H1 (cell line): ENCODE data around the gene GMNN. TPM values are rescaled to one million over a fixed set of nuclear protein-coding genes. Genes with fewer than 3 reads are reported as not detected.

Source experiments
- CTCF ChIA-PET: fragments of 300-600 bp; sonication (Branson Sonifier 250); formaldehyde crosslinking; loops from one replicate; lab custom pipeline; 2021; ENCODE audit not compliant: partially characterized antibody; lab: Charles Lee
- POLR2A ChIA-PET: fragments of 300-600 bp; sonication (Branson Sonifier 250); formaldehyde crosslinking; loops from one replicate; lab custom pipeline; 2021; ENCODE audit warnings: inconsistent platforms; ENCODE audit not compliant: partially characterized antibody; lab: Charles Lee
- DNase-seq, 2 experiments: peaks; one replicate each; pipeline versions ENCODE4 v3.0.0 to v3.0.0-alpha.2; 2010 to 2022; ENCODE audit warnings: low spot score in 2 of 2, low read depth in 1 of 2, mixed read lengths in 1 of 2
- FAIRE-seq: peaks from 2 replicates; lab custom pipeline; 2011; peaks lifted over from hg19 to GRCh38; lab: Jason Lieb, UNC
- H2AFZ ChIP-seq: 2 replicates; pipeline ENCODE4 v1.8.1; 2012; ENCODE audit warnings: low read length, inconsistent platforms
- H2AK5ac ChIP-seq: 2 replicates; pipeline ENCODE4 v1.6.1; 2013; ENCODE audit warnings: low read depth, low read length
- H2BK120ac ChIP-seq: replicated peaks from 2 replicates; pipeline ENCODE3; 2013; ENCODE audit warnings: low read depth, low read length, inconsistent platforms
- H2BK12ac ChIP-seq: 2 replicates; pipeline ENCODE4 v1.6.1; 2013; ENCODE audit warnings: low read depth, low read length
- H2BK15ac ChIP-seq: 2 replicates; pipeline ENCODE4 v1.6.1; 2013; ENCODE audit warnings: low read length
- H2BK20ac ChIP-seq: 2 replicates; pipeline ENCODE4 v1.6.1; 2013; ENCODE audit warnings: low read length
- H2BK5ac ChIP-seq: 2 replicates; pipeline ENCODE4 v1.6.1; 2013; ENCODE audit warnings: low read depth, low read length
- H3K14ac ChIP-seq: 2 replicates; pipeline ENCODE4 v1.6.1; 2013; ENCODE audit warnings: inconsistent platforms; ENCODE audit not compliant: insufficient read length
- H3K18ac ChIP-seq: 2 replicates; pipeline ENCODE4 v1.6.1; 2013; ENCODE audit warnings: low read length; ENCODE audit errors: extremely low read depth
- H3K23ac ChIP-seq: 2 replicates; pipeline ENCODE4 v1.6.1; 2013; ENCODE audit warnings: inconsistent platforms; ENCODE audit not compliant: insufficient read length
- H3K23me2 ChIP-seq: 2 replicates; pipeline ENCODE4 v1.6.1; 2013; ENCODE audit warnings: low read depth, low read length
- H3K27ac ChIP-seq: 2 replicates; pipeline ENCODE4 v1.6.1; 2011; ENCODE audit warnings: low read depth, low read length, inconsistent platforms
- H3K27me3 ChIP-seq, 4 experiments: replicated peaks in 1 of 4; 1 replicate in 1 of 4; 2 replicates in 3 of 4; pipeline versions ENCODE4 v1.6.1 to v1.8.1; 2011 to 2013; ENCODE audit warnings: low read length in 3 of 4, mild to moderate bottlenecking in 3 of 4, inconsistent platforms in 2 of 4, mixed read lengths in 2 of 4, moderate library complexity in 1 of 4; ENCODE audit not compliant: control insufficient read depth in 3 of 4, insufficient read depth in 3 of 4; ENCODE audit errors: extremely low read depth in 1 of 4
- H3K36me3 ChIP-seq, 4 experiments: 2 replicates each; pipeline versions ENCODE4 v1.6.1 to v1.8.1; 2011 to 2013; ENCODE audit warnings: mild to moderate bottlenecking in 4 of 4, low read length in 3 of 4, moderate library complexity in 2 of 4, control low read depth in 1 of 4, inconsistent platforms in 1 of 4; ENCODE audit not compliant: insufficient read depth in 4 of 4, control insufficient read depth in 2 of 4
- H3K4ac ChIP-seq: replicated peaks from 2 replicates; pipeline ENCODE3; 2013; ENCODE audit warnings: low read length, low read depth, mixed read lengths, inconsistent platforms; ENCODE audit not compliant: insufficient read length
- H3K4me1 ChIP-seq, 4 experiments: replicated peaks in 1 of 4; 1 replicate in 1 of 4; 2 replicates in 3 of 4; pipeline versions ENCODE4 v1.6.1 to v1.8.1; 2011 to 2013; ENCODE audit warnings: low read length in 3 of 4, inconsistent platforms in 2 of 4, mixed read lengths in 1 of 4; ENCODE audit not compliant: insufficient read depth in 4 of 4, control insufficient read depth in 3 of 4
- H3K4me2 ChIP-seq, 2 experiments: 2 replicates each; pipeline versions ENCODE4 v1.6.1 to v1.8.1; 2011 to 2013; ENCODE audit warnings: low read depth in 2 of 2, low read length in 2 of 2, control low read depth in 1 of 2, inconsistent platforms in 1 of 2, mild to moderate bottlenecking in 1 of 2; ENCODE audit not compliant: insufficient read depth in 1 of 2
- H3K4me3 ChIP-seq, 4 experiments: fragments of 200-600, 300-600 bp in 1 of 4; sonication (generic), shearing (Covaris generic), sonication (Bioruptor Twin) in 1 of 4; 2 replicates each; pipeline versions ENCODE4 v1.5.1 to v1.8.1; 2011 to 2016; ENCODE audit warnings: low read length in 4 of 4, low read depth in 3 of 4, control low read depth in 2 of 4, inconsistent platforms in 2 of 4, mild to moderate bottlenecking in 2 of 4, mixed read lengths in 1 of 4, moderate library complexity in 1 of 4; ENCODE audit not compliant: insufficient read depth in 2 of 4; ENCODE audit errors: extremely low read depth in 1 of 4
- H3K56ac ChIP-seq: replicated peaks from 2 replicates; pipeline ENCODE3; 2013; ENCODE audit warnings: low read depth, mild to moderate bottlenecking, mixed read lengths, low read length, inconsistent platforms; ENCODE audit not compliant: insufficient read length
- H3K79me1 ChIP-seq: 2 replicates; pipeline ENCODE4 v1.6.1; 2013; ENCODE audit warnings: low read depth, low read length, control low read depth
- H3K79me2 ChIP-seq, 2 experiments: 2 replicates each; pipeline versions ENCODE4 v1.6.1 to v1.8.1; 2012 to 2013; ENCODE audit warnings: low read length in 2 of 2, mild to moderate bottlenecking in 2 of 2, inconsistent platforms in 1 of 2; ENCODE audit not compliant: insufficient read depth in 2 of 2, control insufficient read depth in 1 of 2
- H3K9ac ChIP-seq, 4 experiments: replicated peaks in 1 of 4; 1 replicate in 1 of 4; 2 replicates in 3 of 4; pipeline versions ENCODE4 v1.6.1 to v1.8.1; 2011 to 2013; ENCODE audit warnings: low read depth in 3 of 4, low read length in 3 of 4, control low read depth in 2 of 4, mild to moderate bottlenecking in 2 of 4, moderate library complexity in 2 of 4, inconsistent platforms in 1 of 4; ENCODE audit errors: extremely low read depth in 1 of 4
- H3K9me3 ChIP-seq, 2 experiments: 2 replicates each; pipeline versions ENCODE4 v1.6.1 to v1.8.1; 2012 to 2013; ENCODE audit warnings: mild to moderate bottlenecking in 2 of 2, moderate library complexity in 2 of 2, control low read depth in 1 of 2, inconsistent platforms in 1 of 2, low read depth in 1 of 2, low read length in 1 of 2, mixed read lengths in 1 of 2; ENCODE audit not compliant: insufficient read depth in 2 of 2
- H4K20me1 ChIP-seq, 2 experiments: replicated peaks in 1 of 2; 2 replicates each; pipeline versions ENCODE3 to v1.8.1; 2011 to 2013; ENCODE audit warnings: inconsistent platforms in 2 of 2, low read length in 2 of 2, mild to moderate bottlenecking in 1 of 2; ENCODE audit not compliant: insufficient read depth in 2 of 2, control insufficient read depth in 1 of 2
- H4K5ac ChIP-seq: 2 replicates; pipeline ENCODE4 v1.6.1; 2013; ENCODE audit warnings: low read length, low read depth, mixed read lengths, inconsistent platforms; ENCODE audit not compliant: insufficient read length
- H4K8ac ChIP-seq: 2 replicates; pipeline ENCODE4 v1.8.0; 2013; ENCODE audit warnings: mild to moderate bottlenecking, moderate library complexity, low read length, inconsistent platforms; ENCODE audit not compliant: insufficient read depth; ENCODE audit errors: extremely low read depth
- H4K91ac ChIP-seq: replicated peaks from 2 replicates; pipeline ENCODE3; 2013; ENCODE audit warnings: low read length, mixed read lengths, inconsistent platforms; ENCODE audit not compliant: insufficient read length
- BACH1 ChIP-seq: IDR thresholded peaks from 2 replicates; pipeline ENCODE4 v1.6.1; 2012; ENCODE audit warnings: low read length, improper control_type of control experiment
- CEBPB ChIP-seq: IDR thresholded peaks from 2 replicates; pipeline ENCODE4 v1.6.1; 2012; ENCODE audit warnings: low read depth, low read length
- CREB1 ChIP-seq: IDR thresholded peaks from 2 replicates; pipeline ENCODE4 v1.6.1; 2012; ENCODE audit warnings: inconsistent platforms
- CTBP2 ChIP-seq: IDR thresholded peaks from 2 replicates; pipeline ENCODE4 v1.7.0; 2011; ENCODE audit warnings: borderline replicate concordance, mild to moderate bottlenecking, moderate library complexity, mixed read lengths, low read length; ENCODE audit not compliant: insufficient read depth, insufficient read length
- EP300 ChIP-seq, 2 experiments: IDR thresholded peaks; 1 replicate in 1 of 2; 2 replicates in 1 of 2; pipeline ENCODE4 v1.6.1; 2011 to 2012; ENCODE audit warnings: low read depth in 2 of 2, low read length in 2 of 2, mild to moderate bottlenecking in 2 of 2, borderline replicate concordance in 1 of 2, inconsistent platforms in 1 of 2, moderate library complexity in 1 of 2
- EZH2 ChIP-seq: fragments of 200-600 bp; sonication (generic); IDR thresholded peaks from 2 replicates; pipeline ENCODE4 v1.7.1; 2012; ENCODE audit warnings: low read depth, mild to moderate bottlenecking, moderate library complexity, low read length, inconsistent platforms; ENCODE audit not compliant: severe bottlenecking
- NANOG ChIP-seq: IDR thresholded peaks from 2 replicates; pipeline ENCODE4 v1.6.1; 2011; ENCODE audit warnings: low read length, low read depth, mild to moderate bottlenecking, inconsistent platforms; ENCODE audit not compliant: insufficient read depth, poor library complexity, severe bottlenecking
- RAD21 ChIP-seq, 2 experiments: IDR thresholded peaks in 1 of 2; conservative IDR thresholded peaks in 1 of 2; 2 replicates each; pipeline ENCODE4 v1.6.1; 2011; ENCODE audit warnings: low read depth in 2 of 2, low read length in 2 of 2, improper control_type of control experiment in 1 of 2, inconsistent platforms in 1 of 2, mild to moderate bottlenecking in 1 of 2, moderate library complexity in 1 of 2
- SP2 ChIP-seq: IDR thresholded peaks from 2 replicates; pipeline ENCODE4 v1.6.1; 2012; ENCODE audit warnings: mild to moderate bottlenecking, low read length, inconsistent platforms
- WGBS, 2 experiments: shearing (Covaris generic) in 1 of 2; methylation state at CpG; one replicate each; pipeline versions ENCODE4 v1.1.6 to v1.1.7; 2013 to 2015; ENCODE audit warnings: low lambda C conversion rate in 2 of 2, mixed read lengths in 2 of 2, inconsistent platforms in 1 of 2, low coverage in 1 of 2, missing lambda C conversion rate in 1 of 2; ENCODE audit not compliant: insufficient replicate concordance in 2 of 2, insufficient coverage in 1 of 2, insufficient read length in 1 of 2; ENCODE audit errors: extremely low coverage in 1 of 2, missing lambda C conversion rate in 1 of 2; 5-methylcytosine and 5-hydroxymethylcytosine counted together
- polyA plus RNA-seq, 7 experiments: library from polyadenylated mRNA; depleted of rRNA in 3 of 7; stranded (reverse) in 5 of 7; unstranded in 2 of 7; fragments of >200 nt in 5 of 7; fragments of 200-250 nt in 2 of 7; gene quantifications; 1 replicate in 5 of 7; 2 replicates in 1 of 7; 4 replicates in 1 of 7; pipeline versions ENCODE4 v1.2.1 to v1.2.3, GENCODE V29; 2011 to 2013; ENCODE audit warnings: missing spikeins in 2 of 7, mixed read lengths in 2 of 7
- total RNA-seq: library from RNA; stranded (reverse); fragmentation: NEBNext Ultra II Directional; extraction: Animal tissue kit (Norgen Biotek cat#: 25700); gene quantifications from 2 replicates; pipeline ENCODE4 v1.2.1, GENCODE V29; 2021
- TF ChIP-seq, protein P1 (sequence below): IDR thresholded peaks from 2 replicates; pipeline ENCODE4 v1.6.1; 2011; ENCODE audit warnings: low read depth, mild to moderate bottlenecking, low read length; ENCODE audit not compliant: insufficient read depth

Gene GMNN
- total and polyA plus RNA-seq, 2 of the 8 experiments (the other 6 are each of a cell fraction or from before 2014, with no cell fraction given): 65.9 to 101 TPM

DNA sequence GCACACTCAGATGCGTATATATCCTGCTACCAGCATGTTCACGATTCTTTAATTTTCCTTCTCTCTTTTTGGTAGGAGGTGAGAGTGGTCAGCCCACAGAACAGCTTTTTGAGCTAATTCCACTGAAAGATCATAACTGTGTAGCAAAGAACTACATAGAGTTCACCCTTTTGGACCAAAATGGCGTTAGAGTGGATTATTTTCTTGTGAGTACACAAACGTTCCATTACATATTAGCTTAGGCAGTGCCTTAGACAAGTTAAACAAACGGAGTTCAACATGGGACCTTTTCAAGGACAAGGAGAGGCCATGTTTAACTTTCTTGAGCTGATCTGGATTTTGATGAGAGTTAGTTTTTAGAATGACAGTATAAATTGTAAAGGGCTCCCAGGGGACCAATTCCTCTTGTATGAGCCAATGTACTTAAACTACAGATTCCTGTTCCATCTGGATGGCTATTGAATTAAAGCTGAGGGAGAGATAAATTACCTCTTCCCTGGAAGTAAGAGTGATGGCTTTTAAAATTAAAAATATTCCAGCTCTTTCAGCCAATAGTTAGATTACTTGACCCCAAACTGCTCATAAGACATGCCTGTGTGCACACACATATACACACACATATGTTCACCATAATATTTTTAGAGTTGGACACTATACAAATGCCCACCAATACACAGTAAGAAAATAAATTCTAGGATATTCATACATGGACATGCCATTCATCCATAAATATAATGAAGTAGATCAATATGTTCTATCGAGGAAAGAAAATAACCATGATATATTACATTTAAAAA lies 49.6 kb downstream of the GMNN start:
- Histone ChIP-seq H2BK15ac (no peak overlapping the region), H3K27me3 (no peaks in the 10 kb centered on the region)
- 90% methylated on average over 6 of the region's 6 CpGs; no CpG with 5 or more reads in 1 of the 2 experiments for WGBS, 2 experiments

More for the DNA sequence above, 49.6 kb downstream of the GMNN start:
- ChIA-PET CTCF (interaction anchor here (1.2 to 1.8 kb wide), 3 partner anchors 14 to 203 kb away, joined by 3 to 5 read pairs (median 3); no protein-coding TSS in a partner anchor), POLR2A (no interaction called here)
- no peaks in the 10 kb centered on the region for H3K79me2 ChIP-seq
- H3K9ac ChIP-seq: no peak overlapping the region
- no peak overlapping the region for H3K18ac ChIP-seq
- H4K8ac ChIP-seq: no peak overlapping the region
- no peak overlapping the region for H3K56ac ChIP-seq
- H3K4me2 ChIP-seq: no peak overlapping the region
- TF ChIP-seq, protein P1, sequence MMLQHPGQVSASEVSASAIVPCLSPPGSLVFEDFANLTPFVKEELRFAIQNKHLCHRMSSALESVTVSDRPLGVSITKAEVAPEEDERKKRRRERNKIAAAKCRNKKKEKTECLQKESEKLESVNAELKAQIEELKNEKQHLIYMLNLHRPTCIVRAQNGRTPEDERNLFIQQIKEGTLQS: no peak
- TF ChIP-seq CREB1: no peak
- no peak for TF ChIP-seq NANOG
- TF ChIP-seq CTBP2: no peak
- TF ChIP-seq CEBPB: no peak
- TF ChIP-seq SP2: no peak
- TF ChIP-seq BACH1: no peak
- no peak for TF ChIP-seq EP300 (IDR thresholded peaks at IDR 0.05; ENCODE audit: borderline replicate concordance in 1 of 2, low read depth in 2 of 2, low read length in 2 of 2)
- no peak for TF ChIP-seq RAD21 (IDR thresholded peaks at IDR 0.05 in 1 of 2, conservative IDR thresholded peaks at IDR 0.05 in 1 of 2; ENCODE audit: low read depth in 2 of 2, low read length in 2 of 2)
- no peak for TF ChIP-seq EZH2
- H2BK5ac ChIP-seq: no peak overlapping the region
- H4K5ac ChIP-seq: no peak overlapping the region
- no peaks in the 10 kb centered on the region; the same call in 1 of the 2 replicates for H3K23me2 ChIP-seq
- no peak overlapping the region for H2BK120ac ChIP-seq
- no peak overlapping the region for H2AK5ac ChIP-seq
- H3K14ac ChIP-seq: no peak overlapping the region
- DNase-seq (no peak), FAIRE-seq (no peak)
- no peaks in the 10 kb centered on the region for H3K79me1 ChIP-seq
- H2BK20ac ChIP-seq: no peak overlapping the region
- H2BK12ac ChIP-seq: no peak overlapping the region
- peaks cover 0 to 2% (median under 1%) of the 10 kb centered on the region in 4 experiments; a peak in 3 of 8 replicates for H3K36me3 ChIP-seq
- H2AFZ ChIP-seq: no peak overlapping the region
- no peak overlapping the region for H3K4ac ChIP-seq
- no peak overlapping the region for H3K4me3 ChIP-seq
- no peak overlapping the region for H3K27ac ChIP-seq
- H3K4me1 ChIP-seq: 0 out of 7 replicates have a peak, but pooled peaks cover 0 to 2% (median 0%) of the 10 kb centered on the region in 4 experiments
- H4K91ac ChIP-seq: no peak overlapping the region
- H4K20me1 ChIP-seq: no peaks in the 10 kb centered on the region
- no peak overlapping the region for H3K23ac ChIP-seq
- H3K9me3 ChIP-seq: no peaks in the 10 kb centered on the region
